Activated CD4-positive, alpha-beta T cell treated with anti-CD3 and anti-CD28 coated beads for 4 hours (primary cell): ENCODE data around the gene PTPN21.

Source experiments
- DNase-seq, 2 donors: peaks; one replicate each; pipeline ENCODE4 v3.0.0-alpha.2; 2020

The PTPN21 gene

DNA sequence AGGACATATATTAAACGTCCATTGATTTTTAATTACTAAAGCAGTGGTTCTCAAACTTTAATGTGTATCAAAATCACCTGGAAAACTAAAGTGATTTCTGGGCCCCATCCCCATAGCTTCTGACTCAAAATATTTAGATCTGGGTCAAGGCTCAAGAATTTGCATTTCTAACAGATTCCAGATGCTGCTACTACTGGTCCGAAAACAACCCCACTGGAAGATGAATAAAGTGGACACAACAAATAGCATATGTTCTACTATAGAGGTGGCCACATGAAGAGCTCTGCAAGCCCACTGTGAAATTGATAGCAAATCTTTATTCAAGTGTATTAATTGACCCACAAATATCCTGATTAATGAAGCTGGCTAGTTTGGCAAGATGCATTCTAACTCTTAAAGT, 99.9 kb downstream of the PTPN21 start:
- DNase-seq, result no peak

DNA sequence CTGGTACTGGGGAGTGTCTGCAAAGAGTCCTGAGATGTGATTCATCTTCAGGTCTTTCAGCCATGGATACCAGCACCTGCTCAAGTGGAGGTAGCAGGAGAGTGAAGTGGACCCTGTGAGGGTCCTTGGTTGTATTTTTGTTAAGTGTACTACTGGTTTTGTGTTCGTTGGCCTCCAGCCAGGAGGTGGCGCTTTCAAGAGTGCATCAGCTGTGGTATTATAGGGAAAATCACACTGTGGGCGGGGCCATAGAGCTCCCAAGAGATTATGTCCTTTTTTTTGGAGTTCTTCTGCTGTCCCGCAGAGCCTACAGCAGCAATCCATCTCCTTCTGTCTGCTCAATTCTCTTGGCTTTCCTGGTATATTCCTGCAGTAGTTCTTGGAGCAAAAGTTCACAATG, 102.6 kb downstream of the PTPN21 start:
- no peak for DNase-seq

DNA sequence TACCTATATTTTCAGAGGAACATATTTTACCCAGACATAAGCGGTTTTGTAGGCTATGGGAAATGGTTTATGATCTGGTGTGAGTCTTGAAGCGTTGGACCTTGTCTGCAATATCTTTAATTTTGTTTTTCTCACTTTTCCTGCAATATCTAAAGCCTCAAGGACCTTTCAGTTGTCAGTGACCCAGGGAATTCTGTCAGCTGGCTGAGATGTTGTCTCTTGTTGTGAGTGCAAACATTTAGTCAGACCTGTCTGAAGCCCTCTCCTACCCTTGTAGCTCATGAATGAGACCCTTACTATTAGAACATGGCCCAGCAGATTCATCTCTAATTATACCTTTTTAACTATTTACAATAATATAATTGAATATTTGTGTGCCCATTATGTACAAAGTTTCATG, 115.7 kb downstream of the PTPN21 start:
- DNase-seq, result no peak

DNA sequence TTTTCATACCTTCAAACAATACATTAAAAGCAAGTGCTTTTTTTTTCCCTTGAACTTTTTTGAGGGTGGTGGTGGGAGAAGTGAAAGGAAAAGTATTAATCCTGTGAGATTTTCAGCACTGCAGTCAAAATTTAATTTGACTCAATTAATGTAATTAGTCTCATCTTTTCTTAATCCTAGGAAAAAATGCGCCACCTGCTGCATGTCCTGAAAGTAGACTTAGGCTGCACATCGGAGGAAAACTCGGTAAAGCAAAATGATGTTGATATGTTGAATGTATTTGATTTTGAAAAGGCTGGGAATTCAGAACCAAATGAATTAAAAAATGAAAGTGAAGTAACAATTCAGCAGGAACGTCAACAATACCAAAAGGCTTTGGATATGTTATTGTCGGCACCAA, 117.1 kb downstream of the PTPN21 start:
- DNase-seq, result no peak

DNA sequence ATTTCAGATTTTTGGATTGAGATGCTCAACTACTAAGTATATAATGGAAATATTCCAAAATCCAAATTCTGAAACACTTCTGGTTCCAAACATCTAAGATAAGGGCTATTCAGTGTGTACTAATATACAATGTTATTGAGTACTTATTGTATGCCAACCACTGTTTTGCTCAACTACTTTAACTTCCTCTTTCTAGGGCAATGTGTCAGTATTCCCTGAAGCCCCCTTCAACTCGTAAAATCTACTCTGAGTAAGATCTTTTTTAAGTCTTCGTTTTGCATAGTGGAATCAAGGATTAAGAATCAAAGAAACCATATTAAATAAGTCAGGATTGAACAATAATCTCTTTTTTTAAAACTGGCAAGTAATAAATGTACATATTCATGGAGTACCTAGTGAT, 123.8 kb downstream of the PTPN21 start:
- DNase-seq, result no peak

DNA sequence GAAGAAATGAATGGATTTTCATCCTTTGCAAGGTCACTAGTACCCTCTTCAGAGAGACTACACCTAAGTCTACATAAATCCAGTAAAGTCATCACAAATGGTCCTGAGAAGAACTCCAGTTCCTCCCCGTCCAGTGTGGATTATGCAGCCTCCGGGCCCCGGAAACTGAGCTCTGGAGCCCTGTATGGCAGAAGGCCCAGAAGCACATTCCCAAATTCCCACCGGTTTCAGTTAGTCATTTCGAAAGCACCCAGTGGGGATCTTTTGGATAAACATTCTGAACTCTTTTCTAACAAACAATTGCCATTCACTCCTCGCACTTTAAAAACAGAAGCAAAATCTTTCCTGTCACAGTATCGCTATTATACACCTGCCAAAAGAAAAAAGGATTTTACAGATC, 128.5 kb downstream of the PTPN21 start:
- no peak for DNase-seq

DNA sequence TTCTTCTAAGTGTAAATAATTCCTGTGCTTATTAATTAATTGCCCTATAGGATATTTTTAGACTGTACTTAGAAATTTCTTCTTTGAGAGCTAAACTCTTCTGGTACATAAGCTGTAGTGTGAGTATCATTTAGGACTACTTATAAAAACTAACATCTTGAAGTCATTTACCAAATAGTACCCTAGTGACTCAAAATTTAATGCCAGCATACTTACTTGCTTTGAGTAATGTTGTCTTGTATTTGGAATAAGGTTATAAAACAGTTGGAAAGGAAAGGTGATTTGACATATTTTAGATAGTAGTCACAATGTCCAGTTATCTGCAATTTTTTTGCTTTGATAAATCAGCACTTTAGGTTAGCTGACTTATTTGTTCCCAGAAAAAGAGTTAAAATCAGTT, 130.2 kb downstream of the PTPN21 start:
- no peak for DNase-seq

DNA sequence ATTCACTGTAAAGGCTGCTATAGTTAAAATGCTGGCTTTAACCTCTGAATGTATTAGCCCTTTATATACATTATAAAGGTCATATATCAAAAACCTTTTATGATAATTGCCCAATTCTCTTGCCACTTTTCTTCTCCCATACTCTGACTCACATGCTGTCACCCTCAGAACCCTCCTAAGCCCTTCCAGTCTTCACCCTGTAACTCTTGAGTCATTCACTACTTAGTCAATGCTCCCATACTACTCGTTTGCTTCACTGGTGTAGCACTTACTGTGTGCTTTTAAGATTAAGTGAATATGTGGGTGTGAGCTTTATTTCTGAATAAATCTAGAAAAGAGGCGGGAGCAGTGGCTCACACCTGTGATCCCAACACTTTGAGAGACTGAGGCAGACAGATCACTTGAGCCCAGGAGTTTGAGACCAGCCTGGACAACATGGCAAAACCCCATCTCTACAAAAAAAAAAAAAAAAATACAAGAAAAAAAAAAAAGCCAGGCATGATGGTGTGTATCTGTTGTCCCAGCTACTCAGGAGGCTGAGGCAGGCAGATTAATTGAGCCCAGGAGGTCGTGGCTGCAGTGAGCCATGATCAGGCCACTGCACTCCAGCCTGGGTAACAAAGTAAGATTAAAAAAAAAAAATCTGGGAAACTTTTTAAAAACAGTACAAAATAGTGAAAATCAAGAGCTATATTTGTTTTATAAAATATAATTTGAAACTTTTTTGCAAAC, 131.7 kb downstream of the PTPN21 start:
- no peak for DNase-seq

DNA sequence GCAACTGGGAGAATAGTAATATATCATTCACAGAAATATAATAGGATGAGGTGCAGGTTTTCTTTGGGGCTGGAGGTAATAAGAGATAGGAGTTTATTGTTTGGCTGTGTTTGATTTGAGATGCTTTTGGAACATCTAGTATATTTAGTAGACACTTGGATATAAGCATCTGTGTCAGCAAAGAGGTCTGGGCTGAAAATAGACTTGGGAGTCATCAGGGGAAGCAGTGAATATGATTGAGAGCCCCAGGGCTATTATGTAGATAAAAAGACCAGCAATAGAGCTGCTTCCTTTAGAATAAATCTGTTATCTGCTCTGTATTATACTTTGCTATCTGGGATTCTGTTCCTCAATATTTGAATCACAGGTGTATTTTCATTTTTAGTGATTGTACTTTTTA, 132.8 kb downstream of the PTPN21 start:
- DNase-seq, result no peak

DNA sequence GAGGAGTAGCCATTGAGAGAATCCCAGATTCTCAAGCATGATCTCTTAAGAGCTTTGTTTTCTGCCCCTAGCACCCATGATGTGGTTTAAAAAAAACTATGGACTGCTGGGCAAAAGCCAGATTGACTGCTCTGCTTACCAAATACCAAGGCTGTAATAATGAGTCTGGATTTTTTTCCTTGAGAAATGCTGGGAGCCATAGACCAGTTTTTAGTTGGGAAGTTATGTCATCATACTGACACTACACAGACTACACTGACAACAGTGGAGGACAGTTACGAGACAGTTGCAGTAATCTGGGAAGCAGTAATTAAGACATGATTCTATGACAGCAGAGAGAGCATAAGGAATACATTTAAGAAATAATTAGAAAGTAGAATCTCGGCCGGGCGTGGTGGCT, 133.5 kb downstream of the PTPN21 start:
- DNase-seq, result no peak

DNA sequence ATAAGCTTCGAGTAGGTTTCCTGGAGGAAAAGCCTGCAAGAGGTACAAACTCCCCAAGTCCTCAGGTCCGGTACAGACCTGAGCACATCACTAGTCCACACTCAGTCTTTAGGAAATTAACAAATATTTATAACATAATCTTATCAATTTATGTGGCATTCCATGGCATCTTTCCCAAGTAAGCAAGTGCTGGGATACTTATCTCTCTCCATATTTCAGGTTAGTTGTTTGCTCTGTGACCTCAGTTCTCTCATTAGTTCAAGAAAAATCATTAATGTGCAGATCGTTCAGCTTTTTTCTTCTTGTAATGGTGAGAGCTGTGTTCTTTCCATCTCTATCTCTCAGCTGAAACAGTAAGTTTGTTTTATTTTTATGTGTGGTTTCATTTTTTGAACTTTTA, 134.6 kb downstream of the PTPN21 start:
- no peak for DNase-seq

DNA sequence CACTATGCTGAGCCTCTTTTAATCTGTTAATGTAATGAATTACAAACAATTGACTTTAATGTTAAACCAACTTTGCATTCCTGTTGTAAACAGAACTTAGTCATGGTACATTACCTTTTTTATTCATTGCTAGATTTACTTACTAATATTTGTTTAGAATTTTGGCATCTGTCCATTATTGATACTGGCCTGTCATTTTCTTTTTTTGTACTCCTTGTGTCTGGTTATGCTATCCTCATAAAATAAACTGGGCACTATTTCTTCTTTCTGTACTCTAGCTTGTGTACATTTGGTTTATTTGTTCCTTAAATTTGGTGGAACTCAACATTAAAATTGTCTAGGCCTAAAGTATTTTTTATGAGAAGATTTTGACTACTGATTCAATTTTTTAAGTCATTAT, 137.2 kb downstream of the PTPN21 start:
- no peak for DNase-seq
